Peyer's patch (tissue), 4 donors: Measurements from ENCODE around the gene LRGUK. TPM values are rescaled to one million over a fixed set of nuclear protein-coding genes. Genes with fewer than 3 reads are reported as not detected.

Experiments
- DNase-seq, 3 donors: peaks; one replicate each; pipeline ENCODE4 v3.0.0-alpha.2; 2017 to 2019
- H3K27ac ChIP-seq, 4 donors: fragments of 200-600 bp; sonication (generic); one replicate each; pipeline ENCODE4 v1.5.1; 2016 to 2019
- H3K27me3 ChIP-seq, 2 donors: fragments of 200-600 bp; sonication (generic); one replicate each; pipeline ENCODE4 v1.5.1; 2019
- H3K36me3 ChIP-seq, 3 donors: fragments of 200-600 bp; sonication (generic); one replicate each; pipeline ENCODE4 v1.5.1; 2016 to 2019
- H3K4me1 ChIP-seq, 4 donors: fragments of 200-600 bp; sonication (generic); one replicate each; pipeline ENCODE4 v1.5.1; 2016 to 2019
- H3K4me3 ChIP-seq, 4 donors: fragments of 200-600 bp; sonication (generic); 1 replicate in 3 of 4; 2 replicates in 1 of 4; pipeline ENCODE4 v1.5.1; 2016 to 2019; ENCODE audit warnings: mild to moderate bottlenecking in 1 of 4
- H3K9me3 ChIP-seq, 4 donors: fragments of 200-600 bp; sonication (generic); one replicate each; pipeline ENCODE4 v1.5.1; 2016 to 2019; ENCODE audit warnings: mild to moderate bottlenecking in 1 of 4
- CTCF ChIP-seq, 6 experiments: fragments of 450-650 bp in 4 of 6; fragments of 200-600 bp in 2 of 6; sonication (generic) in 1 of 6; IDR thresholded peaks; one replicate each; pipeline ENCODE4 v1.5.1; 2017 to 2019; ENCODE audit warnings: antibody characterized with exemption in 6 of 6, mild to moderate bottlenecking in 3 of 6, moderate library complexity in 1 of 6
- POLR2A ChIP-seq, 2 donors: fragments of 450-650 bp; IDR thresholded peaks; one replicate each; pipeline ENCODE4 v1.5.1; 2017; ENCODE audit warnings: antibody characterized with exemption in 2 of 2, mild to moderate bottlenecking in 2 of 2, moderate library complexity in 2 of 2
- total RNA-seq, 4 donors: library from RNA; depleted of rRNA; stranded (reverse); fragments of >200 nt; gene quantifications; one replicate each; pipeline ENCODE4 v1.1.0, GENCODE V29; 2016

LRGUK gene
- total RNA-seq, 4 donors from 2014 or later: 0.40 to 3.3 (median 1.0) TPM

- Histone ChIP-seq H3K36me3 (no peaks in the 10 kb centered on the region), H3K4me3 (no peak overlapping the region), H3K27ac (no peak overlapping the region), H3K4me1 (peaks cover 0 to 6% (median 0%) of the 10 kb centered on the region in 4 donors), H3K27me3 (no peaks in the 10 kb centered on the region), H3K9me3 (no peaks in the 10 kb centered on the region)
- TF ChIP-seq POLR2A (IDR thresholded peaks at IDR 0.05) (no peak), CTCF (IDR thresholded peaks at IDR 0.05) (no peak)
- DNase-seq: peak in 1 of 3 donors; percentile 72
Measured at GRCh38 chr7:134313543-134313942, 186.4 kb downstream of the LRGUK start.

Other genes with a start within 250 kb of the LRGUK start
- gene SLC35B4, start 189.6 kb downstream of the LRGUK start, total RNA-seq: 10 to 100 TPM in 2 of 4 donors, 1 to 10 TPM in 2; 5.6 to 12.8 (median 9.6) TPM